OCI-LY3 (cell line): ENCODE results near the gene EZH2.

Experiments
- EZH2phosphoT487 ChIP-seq: fragments of 200-600 bp; shearing (Covaris generic); IDR thresholded peaks from 2 replicates; pipeline ENCODE4 v1.6.1; 2018; ENCODE audit warnings: antibody characterized with exemption, mixed run types, low read depth
- TF ChIP-seq, protein P1 (sequence below): fragments of 200-600, 300-600 bp; sonication (generic); IDR thresholded peaks from 2 replicates; pipeline ENCODE4 v1.5.1; 2014; ENCODE audit warnings: antibody characterized with exemption, low read length, low read depth

DNA sequence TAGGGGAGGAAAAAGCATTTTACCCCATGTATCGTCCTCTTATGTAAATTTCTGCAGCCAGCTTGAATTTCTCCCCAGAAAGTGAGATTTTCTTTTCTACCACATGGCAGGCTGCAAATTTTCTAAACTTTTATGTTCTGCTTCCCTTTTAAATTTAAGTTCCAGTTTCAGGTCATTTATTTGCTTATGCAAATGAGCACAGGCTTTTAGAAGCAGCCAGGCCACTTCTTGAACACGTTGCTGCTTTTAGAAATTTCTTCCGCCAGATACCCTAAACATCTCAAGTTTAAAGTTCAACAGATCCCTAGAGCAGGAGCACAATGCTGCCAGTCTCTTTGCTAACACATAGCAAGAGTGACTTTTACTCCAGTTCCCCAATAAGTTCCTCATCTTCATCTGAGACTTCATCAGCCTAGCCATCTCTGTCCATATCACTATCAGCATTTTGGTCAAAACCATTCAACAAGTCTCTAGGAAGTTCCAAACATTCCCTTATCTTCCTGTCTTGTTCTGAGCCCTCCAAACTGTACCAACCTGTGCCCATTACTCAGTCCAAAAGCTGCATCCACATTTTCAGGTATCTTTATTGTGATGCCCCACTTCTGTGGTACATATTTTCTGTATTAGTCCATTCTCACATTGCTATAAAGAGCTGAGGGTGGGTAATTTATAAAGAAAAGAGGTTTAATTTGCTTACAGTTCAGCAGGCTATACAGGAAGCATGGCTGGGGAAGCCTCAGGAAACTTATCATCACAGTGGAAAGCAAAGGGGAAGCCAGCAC, 16.3 kb downstream of the EZH2 start:
- TF ChIP-seq, protein P1, sequence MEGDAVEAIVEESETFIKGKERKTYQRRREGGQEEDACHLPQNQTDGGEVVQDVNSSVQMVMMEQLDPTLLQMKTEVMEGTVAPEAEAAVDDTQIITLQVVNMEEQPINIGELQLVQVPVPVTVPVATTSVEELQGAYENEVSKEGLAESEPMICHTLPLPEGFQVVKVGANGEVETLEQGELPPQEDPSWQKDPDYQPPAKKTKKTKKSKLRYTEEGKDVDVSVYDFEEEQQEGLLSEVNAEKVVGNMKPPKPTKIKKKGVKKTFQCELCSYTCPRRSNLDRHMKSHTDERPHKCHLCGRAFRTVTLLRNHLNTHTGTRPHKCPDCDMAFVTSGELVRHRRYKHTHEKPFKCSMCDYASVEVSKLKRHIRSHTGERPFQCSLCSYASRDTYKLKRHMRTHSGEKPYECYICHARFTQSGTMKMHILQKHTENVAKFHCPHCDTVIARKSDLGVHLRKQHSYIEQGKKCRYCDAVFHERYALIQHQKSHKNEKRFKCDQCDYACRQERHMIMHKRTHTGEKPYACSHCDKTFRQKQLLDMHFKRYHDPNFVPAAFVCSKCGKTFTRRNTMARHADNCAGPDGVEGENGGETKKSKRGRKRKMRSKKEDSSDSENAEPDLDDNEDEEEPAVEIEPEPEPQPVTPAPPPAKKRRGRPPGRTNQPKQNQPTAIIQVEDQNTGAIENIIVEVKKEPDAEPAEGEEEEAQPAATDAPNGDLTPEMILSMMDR = no peak
- TF ChIP-seq EZH2phosphoT487 = no peak
